Neural crest cell (in vitro differentiated cells): Measurements from ENCODE around the gene SMAD9. TPM values are rescaled to one million over a fixed set of nuclear protein-coding genes. Genes with fewer than 3 reads are reported as not detected.

ENCODE experiments used
- DNase-seq: peaks from one replicate; pipeline ENCODE4 v3.0.0; 2021; ENCODE audit warnings: low read depth, mixed read lengths, low spot score
- H3K27ac Mint-ChIP-seq: one replicate; pipeline ENCODE4 v1.8.0; 2021; ENCODE audit warnings: mild to moderate bottlenecking, mixed read lengths; ENCODE audit not compliant: unreplicated experiment
- H3K27me3 Mint-ChIP-seq: 2 replicates; pipeline ENCODE4 v1.8.0; 2021; ENCODE audit warnings: low read depth, mild to moderate bottlenecking, mixed read lengths
- H3K36me3 Mint-ChIP-seq: 2 replicates; pipeline ENCODE4 v1.8.0; 2021; ENCODE audit warnings: low read depth, mild to moderate bottlenecking, mixed read lengths
- H3K4me1 Mint-ChIP-seq: 2 replicates; pipeline ENCODE4 v1.8.0; 2021; ENCODE audit warnings: mixed read lengths
- H3K4me3 Mint-ChIP-seq: one replicate; pipeline ENCODE4 v1.8.0; 2021; ENCODE audit warnings: mild to moderate bottlenecking, mixed read lengths
- H3K9me3 Mint-ChIP-seq: 2 replicates; pipeline ENCODE4 v1.8.0; 2021; ENCODE audit warnings: mixed read lengths
- total RNA-seq: library from RNA; stranded (reverse); gene quantifications from 2 replicates; pipeline ENCODE4 v1.2.1, GENCODE V29; 2021
- TF ChIP-seq, protein P1 (sequence below): fragments of 200-600 bp; sonication (generic); conservative IDR thresholded peaks from 2 replicates; pipeline ENCODE4 v1.5.0; 2021; ENCODE audit warnings: antibody characterized with exemption, mild to moderate bottlenecking

Gene SMAD9
- total RNA-seq, 1 donor from 2014 or later: 2.2 TPM

DNA sequence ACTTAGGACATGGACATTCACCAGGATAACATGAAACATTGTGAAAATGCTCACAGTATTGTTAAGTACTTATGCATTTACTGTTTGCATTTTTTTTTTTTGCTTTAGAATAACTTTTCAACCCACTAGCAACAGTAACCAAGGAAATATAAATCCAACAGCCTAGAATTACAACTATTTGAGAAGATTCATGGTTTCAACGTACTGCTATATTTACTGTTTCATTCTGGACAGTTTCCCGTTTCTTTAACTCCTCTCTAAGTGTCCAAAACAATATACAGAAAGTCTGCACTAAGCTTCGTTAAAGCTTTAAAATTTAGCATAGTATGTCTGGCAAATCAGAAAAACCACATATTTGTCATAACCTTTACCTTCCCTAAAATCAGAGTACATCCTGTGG, 2.7 kb downstream of the SMAD9 start:
- Mint-ChIP-seq H3K36me3 (no peaks in the 10 kb centered on the region), H3K4me3 (peak overlapping the region; percentile 6), H3K27ac (no peak overlapping the region), H3K27me3 (peaks cover 49% of the 10 kb centered on the region), H3K9me3 (no peaks in the 10 kb centered on the region), H3K4me1 (peaks cover 16% of the 10 kb centered on the region)
- no peak for DNase-seq
- TF ChIP-seq, protein P1, sequence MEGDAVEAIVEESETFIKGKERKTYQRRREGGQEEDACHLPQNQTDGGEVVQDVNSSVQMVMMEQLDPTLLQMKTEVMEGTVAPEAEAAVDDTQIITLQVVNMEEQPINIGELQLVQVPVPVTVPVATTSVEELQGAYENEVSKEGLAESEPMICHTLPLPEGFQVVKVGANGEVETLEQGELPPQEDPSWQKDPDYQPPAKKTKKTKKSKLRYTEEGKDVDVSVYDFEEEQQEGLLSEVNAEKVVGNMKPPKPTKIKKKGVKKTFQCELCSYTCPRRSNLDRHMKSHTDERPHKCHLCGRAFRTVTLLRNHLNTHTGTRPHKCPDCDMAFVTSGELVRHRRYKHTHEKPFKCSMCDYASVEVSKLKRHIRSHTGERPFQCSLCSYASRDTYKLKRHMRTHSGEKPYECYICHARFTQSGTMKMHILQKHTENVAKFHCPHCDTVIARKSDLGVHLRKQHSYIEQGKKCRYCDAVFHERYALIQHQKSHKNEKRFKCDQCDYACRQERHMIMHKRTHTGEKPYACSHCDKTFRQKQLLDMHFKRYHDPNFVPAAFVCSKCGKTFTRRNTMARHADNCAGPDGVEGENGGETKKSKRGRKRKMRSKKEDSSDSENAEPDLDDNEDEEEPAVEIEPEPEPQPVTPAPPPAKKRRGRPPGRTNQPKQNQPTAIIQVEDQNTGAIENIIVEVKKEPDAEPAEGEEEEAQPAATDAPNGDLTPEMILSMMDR: no peak

DNA sequence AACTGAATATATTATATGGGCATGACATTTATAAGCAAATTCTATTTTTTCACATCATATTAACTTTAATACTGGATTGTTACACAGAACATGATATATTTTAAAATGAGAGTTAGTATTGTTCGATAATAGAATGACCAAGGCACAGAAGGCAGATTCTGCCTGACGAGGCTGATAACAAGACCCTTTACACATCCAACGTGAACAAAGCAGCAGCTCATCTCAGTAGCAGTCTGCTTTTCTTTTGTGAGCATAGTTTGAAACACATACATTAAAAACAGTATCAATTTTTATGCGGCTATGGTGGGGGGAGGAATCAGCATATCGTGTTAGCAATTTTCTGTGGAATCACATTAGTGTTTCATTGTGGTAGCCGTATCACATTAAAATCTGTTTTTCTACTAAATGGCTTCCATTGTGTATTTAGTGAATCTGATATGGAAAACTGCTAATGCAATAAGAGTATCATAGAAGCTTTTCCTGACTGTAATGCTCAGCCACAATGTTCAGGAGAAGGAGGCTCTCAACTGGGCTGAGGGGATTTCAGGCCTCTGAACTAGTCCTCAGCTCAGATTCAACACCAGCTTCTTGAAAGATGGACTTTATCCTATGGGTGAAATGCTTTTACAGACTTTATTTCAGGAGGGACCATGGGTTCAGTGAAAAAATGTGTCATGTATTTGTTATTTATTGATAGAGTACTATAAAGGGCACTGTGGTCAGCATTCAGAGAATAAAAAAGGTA, 4.0 kb downstream of the SMAD9 start:
- peaks cover 39% of the 10 kb centered on the region for H3K27me3 Mint-ChIP-seq
- no peaks in the 10 kb centered on the region for H3K9me3 Mint-ChIP-seq
- no peak overlapping the region for H3K4me3 Mint-ChIP-seq
- no peaks in the 10 kb centered on the region for H3K36me3 Mint-ChIP-seq
- H3K4me1 Mint-ChIP-seq: peaks cover 16% of the 10 kb centered on the region
- TF ChIP-seq, protein P1: no peak
- DNase-seq: no peak
- no peak overlapping the region for H3K27ac Mint-ChIP-seq

DNA sequence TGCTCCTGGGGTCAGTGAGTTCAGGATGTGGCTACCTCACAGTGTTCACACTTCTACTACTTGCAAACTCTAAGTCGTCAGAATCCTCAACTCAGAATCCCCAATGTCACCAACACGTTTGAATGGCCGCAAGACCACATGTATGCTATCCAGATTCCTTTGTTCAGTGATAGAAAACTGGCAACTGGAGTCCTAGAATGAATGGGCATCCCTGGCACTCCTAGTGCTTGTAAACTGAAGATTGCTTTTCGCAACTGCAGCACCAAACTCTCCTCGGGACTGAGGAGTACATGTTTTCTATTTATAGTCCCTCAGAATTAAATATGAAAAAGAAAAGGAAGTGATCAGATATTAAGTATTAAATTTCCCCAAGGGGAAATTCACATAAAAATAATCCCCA, 4.9 kb downstream of the SMAD9 start:
- Mint-ChIP-seq H3K4me3 (no peak overlapping the region), H3K9me3 (no peaks in the 10 kb centered on the region), H3K36me3 (no peaks in the 10 kb centered on the region), H3K27ac (no peak overlapping the region), H3K27me3 (peaks cover 32% of the 10 kb centered on the region), H3K4me1 (peaks cover 13% of the 10 kb centered on the region)
- DNase-seq: no peak
- TF ChIP-seq, protein P1: no peak

DNA sequence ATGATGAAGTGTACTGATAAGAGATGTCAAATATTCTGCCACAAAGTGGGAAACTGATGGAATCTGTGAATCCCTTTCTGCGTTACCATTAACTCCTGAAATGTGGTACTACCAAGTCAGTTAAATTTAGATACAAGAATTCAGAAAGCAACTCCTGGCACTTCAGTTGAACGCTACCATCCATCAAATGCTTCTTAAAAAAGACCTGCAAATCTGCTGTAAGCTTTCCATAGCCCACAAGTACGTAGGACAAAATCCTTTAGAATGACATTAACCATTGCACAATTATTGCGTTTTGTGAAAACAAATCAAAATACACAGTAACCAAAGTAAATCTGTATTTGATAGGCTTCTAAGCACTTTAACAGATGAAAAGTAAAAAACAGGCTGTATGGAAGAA, 5.4 kb downstream of the SMAD9 start:
- Mint-ChIP-seq H3K9me3 (no peaks in the 10 kb centered on the region), H3K27ac (no peak overlapping the region), H3K36me3 (no peaks in the 10 kb centered on the region), H3K4me3 (no peak overlapping the region), H3K4me1 (peaks cover 13% of the 10 kb centered on the region), H3K27me3 (peaks cover 32% of the 10 kb centered on the region)
- TF ChIP-seq, protein P1: no peak
- DNase-seq: no peak

DNA sequence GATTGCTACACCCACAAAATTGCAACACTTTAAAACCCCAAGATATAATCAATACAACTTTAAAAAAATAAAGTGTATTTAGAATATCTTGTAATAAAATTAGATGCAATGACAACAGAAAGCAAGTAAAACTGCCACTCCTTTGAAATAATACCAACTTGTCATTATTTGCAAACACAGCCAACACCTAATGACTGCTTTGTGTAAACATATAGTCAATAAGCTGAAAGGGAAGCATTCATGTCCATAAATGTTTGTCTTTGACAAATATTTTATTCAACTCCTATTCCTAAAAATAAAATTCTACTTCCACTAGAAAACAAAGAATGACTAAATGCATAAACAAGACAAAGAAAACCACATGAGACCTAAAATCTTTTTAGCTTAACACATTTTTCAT, 6.6 kb downstream of the SMAD9 start:
- TF ChIP-seq, protein P1: no peak
- no peaks in the 10 kb centered on the region for H3K36me3 Mint-ChIP-seq
- peaks cover 5% of the 10 kb centered on the region for H3K4me1 Mint-ChIP-seq
- no peaks in the 10 kb centered on the region for H3K9me3 Mint-ChIP-seq
- no peak overlapping the region for H3K27ac Mint-ChIP-seq
- H3K27me3 Mint-ChIP-seq: peaks cover 23% of the 10 kb centered on the region
- DNase-seq: no peak
- no peak overlapping the region for H3K4me3 Mint-ChIP-seq
